ENCODE data around the gene GPHB5. TPM values are rescaled to one million over a fixed set of nuclear protein-coding genes. Genes with fewer than 3 reads are reported as not detected.
A peak's percentile ranks its signal among the peaks of the same experiment; 100 is the strongest.

GPHB5 gene
- polyA plus RNA-seq, 10 donors: not detected

GRCh38 chr14:63266106-63266505 lies 52.6 kb downstream of the GPHB5 start:
- peak in 1 of 3 donors; percentile 22 for DNase-seq

Other genes with a start within 250 kb of the GPHB5 start
- gene RHOJ, start 114.5 kb downstream of the GPHB5 start, polyA plus RNA-seq (ENCODE audit: insufficient read length in 10 of 10): 10 to 100 TPM; 23.4 to 46.6 (median 31.0) TPM
- 10 to 100 TPM; 19.5 to 29.9 (median 24.0) TPM for gene PPP2R5E, start 224.4 kb upstream of the GPHB5 start, polyA plus RNA-seq (ENCODE audit: insufficient read length in 10 of 10)